ENCODE data around the gene MYO15B. TPM values are rescaled to one million over a fixed set of nuclear protein-coding genes. Genes with fewer than 3 reads are reported as not detected.
A peak's percentile ranks its signal among the peaks of the same experiment; 100 is the strongest.

Gene MYO15B
- total RNA-seq, 1 donor from 2014 or later = 337 TPM

- Mint-ChIP-seq H3K4me3 (ENCODE audit: low read depth) (peak overlapping the region; percentile 72), H3K27ac (peak overlapping the region; percentile 100), H3K27me3 (no peaks in the 10 kb centered on the region), H3K9me3 (ENCODE audit: low read depth) (no peaks in the 10 kb centered on the region), H3K4me1 (ENCODE audit: low read depth) (peaks cover 34% of the 10 kb centered on the region), H3K36me3 (ENCODE audit: insufficient read depth) (peaks cover 16% of the 10 kb centered on the region)
- no peak for DNase-seq (ENCODE audit: low spot score, unreplicated experiment)
- TF ChIP-seq CTCF (IDR thresholded peaks at IDR 0.05; ENCODE audit: unreplicated experiment) = no peak
Observed at GRCh38 chr17:75647061-75647460, 59.5 kb downstream of the MYO15B start.

GRCh38 chr17:75647921-75648320 is 60.3 kb downstream of the MYO15B start:
- peak overlapping the region; percentile 100 for H3K27ac Mint-ChIP-seq

GRCh38 chr17:75649687-75650086 is 62.1 kb downstream of the MYO15B start:
- no peak for TF ChIP-seq CTCF (IDR thresholded peaks at IDR 0.05; ENCODE audit: unreplicated experiment)
- H3K4me1 Mint-ChIP-seq (ENCODE audit: low read depth) = peaks cover 29% of the 10 kb centered on the region
- no peaks in the 10 kb centered on the region for H3K9me3 Mint-ChIP-seq (ENCODE audit: low read depth)
- H3K27me3 Mint-ChIP-seq = no peaks in the 10 kb centered on the region
- peak overlapping the region; percentile 91 for H3K27ac Mint-ChIP-seq
- H3K4me3 Mint-ChIP-seq (ENCODE audit: low read depth) = no peak overlapping the region
- DNase-seq (ENCODE audit: low spot score, unreplicated experiment) = no peak
- H3K36me3 Mint-ChIP-seq (ENCODE audit: insufficient read depth) = peaks cover 22% of the 10 kb centered on the region

More at GRCh38 chr17:75647921-75648320, 60.3 kb downstream of the MYO15B start:
- H3K36me3 Mint-ChIP-seq (ENCODE audit: insufficient read depth) = peaks cover 17% of the 10 kb centered on the region
- no peak for DNase-seq (ENCODE audit: low spot score, unreplicated experiment)
- no peak overlapping the region for H3K4me3 Mint-ChIP-seq (ENCODE audit: low read depth)
- no peaks in the 10 kb centered on the region for H3K9me3 Mint-ChIP-seq (ENCODE audit: low read depth)
- no peaks in the 10 kb centered on the region for H3K27me3 Mint-ChIP-seq
- no peak for TF ChIP-seq CTCF (IDR thresholded peaks at IDR 0.05; ENCODE audit: unreplicated experiment)
- H3K4me1 Mint-ChIP-seq (ENCODE audit: low read depth) = peaks cover 29% of the 10 kb centered on the region

- Mint-ChIP-seq H3K9me3 (ENCODE audit: low read depth) (no peaks in the 10 kb centered on the region), H3K36me3 (ENCODE audit: insufficient read depth) (peaks cover 22% of the 10 kb centered on the region), H3K27me3 (no peaks in the 10 kb centered on the region), H3K4me1 (ENCODE audit: low read depth) (peaks cover 19% of the 10 kb centered on the region), H3K4me3 (ENCODE audit: low read depth) (no peak overlapping the region), H3K27ac (no peak overlapping the region)
- no peak for DNase-seq (ENCODE audit: low spot score, unreplicated experiment)
- TF ChIP-seq CTCF (IDR thresholded peaks at IDR 0.05; ENCODE audit: unreplicated experiment) = no peak
Observed at GRCh38 chr17:75650874-75651273, 63.3 kb downstream of the MYO15B start.

- DNase-seq (ENCODE audit: low spot score, unreplicated experiment) = no peak
- Mint-ChIP-seq H3K36me3 (ENCODE audit: insufficient read depth) (peaks cover 27% of the 10 kb centered on the region), H3K4me1 (ENCODE audit: low read depth) (peaks cover 8% of the 10 kb centered on the region), H3K27ac (no peak overlapping the region), H3K4me3 (ENCODE audit: low read depth) (no peak overlapping the region), H3K9me3 (ENCODE audit: low read depth) (no peaks in the 10 kb centered on the region), H3K27me3 (no peaks in the 10 kb centered on the region)
- TF ChIP-seq CTCF (IDR thresholded peaks at IDR 0.05; ENCODE audit: unreplicated experiment) = no peak
Observed at GRCh38 chr17:75652341-75652740, 64.7 kb downstream of the MYO15B start.
